Activated B cell treated with CpG ODN at 0.5 μM for 24 hours (primary cell): Measurements from ENCODE around the gene TGM2. TPM values are rescaled to one million over a fixed set of nuclear protein-coding genes. Genes with fewer than 3 reads are reported as not detected.

Source experiments
- ATAC-seq: fragments of 200-7000 bp; cut with Tn5 transposase; one replicate; pipeline ENCODE4 v1.10.0; 2021; ENCODE audit warnings: low read depth, mild to moderate bottlenecking, moderate library complexity
- CTCF ChIA-PET: fragments of 350-600 bp; sonication (Branson Sonifier 250); formaldehyde crosslinking; loops from one replicate; lab custom pipeline; 2021; ENCODE audit warnings: antibody characterized with exemption; lab: Charles Lee
- POLR2A ChIA-PET: fragments of 350-600 bp; sonication (Branson Sonifier 250); formaldehyde crosslinking; loops from one replicate; lab custom pipeline; 2021; ENCODE audit warnings: antibody characterized with exemption; lab: Charles Lee
- DNase-seq: peaks from one replicate; pipeline ENCODE4 v3.0.0; 2022
- H3K27ac Mint-ChIP-seq: one replicate; pipeline ENCODE4 v1.8.0; 2020; ENCODE audit warnings: mixed read lengths
- H3K27me3 Mint-ChIP-seq: one replicate; pipeline ENCODE4 v1.8.0; 2021; ENCODE audit warnings: mixed read lengths
- H3K36me3 Mint-ChIP-seq: one replicate; pipeline ENCODE4 v1.8.0; 2021; ENCODE audit warnings: low read depth, mixed read lengths
- H3K4me1 Mint-ChIP-seq: one replicate; pipeline ENCODE4 v1.8.0; 2021; ENCODE audit warnings: mixed read lengths
- H3K4me3 Mint-ChIP-seq: one replicate; pipeline ENCODE4 v1.8.0; 2020; ENCODE audit warnings: mild to moderate bottlenecking, mixed read lengths
- H3K9me3 Mint-ChIP-seq: one replicate; pipeline ENCODE4 v1.8.0; 2020; ENCODE audit warnings: mixed read lengths
- CTCF ChIP-seq: fragments of 200-600 bp; IDR thresholded peaks from one replicate; pipeline ENCODE4 v1.8.0; 2022; ENCODE audit warnings: antibody characterized with exemption, mild to moderate bottlenecking
- intact Hi-C: fragments of 100-400 bp; cut with micrococcal nuclease; formaldehyde crosslinking; loops from one replicate; pipeline ENCODE4 v1.15.1; 2024
- total RNA-seq: library from RNA; stranded (reverse); gene quantifications from 2 replicates; pipeline ENCODE4 v1.2.3, GENCODE V29; 2022

TGM2 gene
- total RNA-seq, 1 donor from 2014 or later = 22.9 TPM

- no peak for DNase-seq
- no peaks in the 10 kb centered on the region for H3K27me3 Mint-ChIP-seq
- H3K9me3 Mint-ChIP-seq = no peaks in the 10 kb centered on the region
- H3K4me3 Mint-ChIP-seq = no peak overlapping the region
- no peaks in the 10 kb centered on the region for H3K4me1 Mint-ChIP-seq
- no peak for TF ChIP-seq CTCF
- CTCF ChIA-PET = no interaction called here
- peaks cover 2% of the 10 kb centered on the region for H3K36me3 Mint-ChIP-seq
- intact Hi-C loops = no loop called here
- H3K27ac Mint-ChIP-seq = no peak overlapping the region
- POLR2A ChIA-PET = no interaction called here
- no peak for ATAC-seq
Measured at GRCh38 chr20:38145729-38146075, 19.4 kb downstream of the TGM2 start.

- Mint-ChIP-seq H3K4me1 (no peaks in the 10 kb centered on the region), H3K27me3 (no peaks in the 10 kb centered on the region), H3K4me3 (no peak overlapping the region), H3K36me3 (no peaks in the 10 kb centered on the region), H3K9me3 (no peaks in the 10 kb centered on the region), H3K27ac (no peak overlapping the region)
- no peak for DNase-seq
- intact Hi-C loops = no loop called here
- no peak for ATAC-seq
- ChIA-PET CTCF (no interaction called here), POLR2A (no interaction called here)
- TF ChIP-seq CTCF = no peak
Measured at GRCh38 chr20:38144974-38145728, 19.9 kb downstream of the TGM2 start.

- CTCF ChIA-PET = no interaction called here
Measured at GRCh38 chr20:38144598-38144973, 20.5 kb downstream of the TGM2 start.

GRCh38 chr20:38143646-38144554 is 21.2 kb downstream of the TGM2 start:
- H3K27ac Mint-ChIP-seq = no peak overlapping the region
- ATAC-seq = no peak

More at GRCh38 chr20:38144598-38144973, 20.5 kb downstream of the TGM2 start:
- DNase-seq (no peak), ATAC-seq (no peak)
- POLR2A ChIA-PET = no interaction called here
- no peak overlapping the region for H3K27ac Mint-ChIP-seq
- no peaks in the 10 kb centered on the region for H3K36me3 Mint-ChIP-seq
- TF ChIP-seq CTCF = no peak
- no peak overlapping the region for H3K4me3 Mint-ChIP-seq
- no peaks in the 10 kb centered on the region for H3K4me1 Mint-ChIP-seq
- H3K9me3 Mint-ChIP-seq = no peaks in the 10 kb centered on the region
- H3K27me3 Mint-ChIP-seq = no peaks in the 10 kb centered on the region
- intact Hi-C loops = no loop called here

More at GRCh38 chr20:38143646-38144554, 21.2 kb downstream of the TGM2 start:
- CTCF ChIA-PET = interaction anchor here (1.0 kb wide), 1 partner anchor 86 kb away, joined by 3 read pairs; no protein-coding TSS in a partner anchor
- POLR2A ChIA-PET = no interaction called here
- Mint-ChIP-seq H3K9me3 (no peaks in the 10 kb centered on the region), H3K27me3 (no peaks in the 10 kb centered on the region), H3K36me3 (no peaks in the 10 kb centered on the region), H3K4me1 (no peaks in the 10 kb centered on the region), H3K4me3 (no peak overlapping the region)
- TF ChIP-seq CTCF = no peak
- intact Hi-C loops = no loop called here
- DNase-seq = no peak
